SK-N-SH (cell line): ENCODE results near the gene PLEKHH1. TPM values are rescaled to one million over a fixed set of nuclear protein-coding genes. Genes with fewer than 3 reads are reported as not detected.

Source experiments
- CTCF ChIA-PET: fragments of 300-600, 350-600 bp; formaldehyde crosslinking; extraction: SDS; loops from one replicate; lab custom pipeline; 2021; lab: Yijun Ruan, JAX
- POLR2A ChIA-PET: fragments of 350-600 bp; sonication (Branson Sonifier 250); formaldehyde crosslinking; extraction: SDS; loops from one replicate; lab custom pipeline; 2020; ENCODE audit warnings: antibody characterized with exemption, inconsistent platforms; lab: Yijun Ruan, JAX
- DNase-seq: peaks from one replicate; pipeline ENCODE4 v3.0.0; 2012
- H2AFZ ChIP-seq: fragments of 200-600 bp; sonication (generic); 2 replicates; pipeline ENCODE4 v1.8.1; 2016; ENCODE audit warnings: antibody characterized with exemption, mild to moderate bottlenecking, low read depth
- H3F3A ChIP-seq: fragments of 200-600 bp; sonication (generic); replicated peaks from 2 replicates; pipeline ENCODE3; 2016; ENCODE audit warnings: antibody characterized with exemption, mild to moderate bottlenecking; ENCODE audit not compliant: insufficient read depth
- H3K27ac ChIP-seq, 2 experiments: fragments of 200-500 bp in 1 of 2; fragments of 200-600 bp in 1 of 2; sonication (Bioruptor generic) in 1 of 2; sonication (generic), shearing (Covaris generic) in 1 of 2; 2 replicates each; pipeline versions ENCODE4 v1.5.1 to v1.6.1; 2014 to 2016; ENCODE audit warnings: low read depth in 2 of 2, inconsistent platforms in 1 of 2, low read length in 1 of 2, mild to moderate bottlenecking in 1 of 2, mixed read lengths in 1 of 2
- H3K27me3 ChIP-seq: fragments of 200-600 bp; sonication (generic), shearing (Covaris generic); 2 replicates; pipeline ENCODE4 v1.6.1; 2016; ENCODE audit warnings: mixed run types; ENCODE audit not compliant: insufficient read depth
- H3K36me3 ChIP-seq, 2 experiments: fragments of 200-500 bp in 1 of 2; fragments of 200-600 bp in 1 of 2; sonication (Bioruptor generic) in 1 of 2; sonication (generic) in 1 of 2; replicated peaks in 1 of 2; 2 replicates each; pipeline versions ENCODE3 to v1.5.1; 2014 to 2016; ENCODE audit warnings: low read length in 1 of 2, mild to moderate bottlenecking in 1 of 2; ENCODE audit not compliant: insufficient read depth in 2 of 2, control insufficient read depth in 1 of 2
- H3K4me1 ChIP-seq, 2 experiments: fragments of 200-500 bp in 1 of 2; fragments of 200-600 bp in 1 of 2; sonication (Bioruptor generic) in 1 of 2; sonication (generic), shearing (Covaris generic) in 1 of 2; 2 replicates each; pipeline versions ENCODE4 v1.5.1 to v1.6.1; 2014 to 2016; ENCODE audit warnings: low read depth in 1 of 2, low read length in 1 of 2, mixed run types in 1 of 2; ENCODE audit not compliant: insufficient read depth in 2 of 2, control insufficient read depth in 1 of 2
- H3K4me2 ChIP-seq: fragments of 200-600 bp; sonication (generic), shearing (Covaris generic); 2 replicates; pipeline ENCODE4 v1.6.1; 2017; ENCODE audit warnings: mixed run types
- H3K4me3 ChIP-seq, 2 experiments: fragments of 200-500 bp in 1 of 2; fragments of 200-600 bp in 1 of 2; sonication (Bioruptor generic) in 1 of 2; sonication (generic), shearing (Covaris generic) in 1 of 2; 2 replicates each; pipeline versions ENCODE4 v1.5.1 to v1.8.1; 2014 to 2016; ENCODE audit warnings: low read depth in 2 of 2, inconsistent platforms in 1 of 2, low read length in 1 of 2, mild to moderate bottlenecking in 1 of 2, mixed read lengths in 1 of 2, moderate library complexity in 1 of 2
- H3K79me2 ChIP-seq: fragments of 200-600 bp; sonication (generic); 2 replicates; pipeline ENCODE4 v1.8.1; 2017; ENCODE audit warnings: mild to moderate bottlenecking; ENCODE audit not compliant: insufficient read depth
- H3K9ac ChIP-seq: fragments of 200-600 bp; sonication (generic); 2 replicates; pipeline ENCODE4 v1.6.1; 2017; ENCODE audit warnings: mixed run types
- H3K9me2 ChIP-seq: fragments of 200-600 bp; sonication (generic); 2 replicates; pipeline ENCODE4 v1.6.1; 2017; ENCODE audit warnings: mixed run types
- H3K9me3 ChIP-seq: fragments of 200-600 bp; sonication (generic); 2 replicates; pipeline ENCODE4 v1.6.1; 2017; ENCODE audit warnings: mixed run types, mild to moderate bottlenecking, moderate library complexity
- H4K20me1 ChIP-seq: fragments of 200-600 bp; sonication (generic); 2 replicates; pipeline ENCODE4 v1.6.1; 2017; ENCODE audit warnings: mild to moderate bottlenecking, mixed run types; ENCODE audit not compliant: insufficient read depth
- CTCF ChIP-seq: fragments of 200-600 bp; sonication (generic); IDR thresholded peaks from 2 replicates; pipeline ENCODE4 v1.6.1; 2017; ENCODE audit warnings: antibody characterized with exemption, mild to moderate bottlenecking, moderate library complexity
- MEF2A ChIP-seq: IDR thresholded peaks from 2 replicates; pipeline ENCODE4 v1.4.0; 2012; ENCODE audit warnings: low read depth, borderline replicate concordance
- NRF1 ChIP-seq: IDR thresholded peaks from 2 replicates; pipeline ENCODE4 v1.6.1; 2012; ENCODE audit warnings: low read depth, mild to moderate bottlenecking, low read length
- RAD21 ChIP-seq: IDR thresholded peaks from 2 replicates; pipeline ENCODE4 v1.6.1; 2012; ENCODE audit warnings: mild to moderate bottlenecking, low read length
- REST ChIP-seq: IDR thresholded peaks from 2 replicates; pipeline ENCODE4 v1.6.1; 2012; ENCODE audit warnings: mild to moderate bottlenecking, low read depth, low read length, moderate library complexity
- SMC3 ChIP-seq: IDR thresholded peaks from 2 replicates; pipeline ENCODE4 v1.6.1; 2012; ENCODE audit warnings: low read depth, low read length, improper control_type of control experiment
- TEAD4 ChIP-seq: IDR thresholded peaks from 2 replicates; pipeline ENCODE4 v1.4.0; 2012; ENCODE audit warnings: mild to moderate bottlenecking, borderline replicate concordance; ENCODE audit not compliant: insufficient read depth
- USF1 ChIP-seq: IDR thresholded peaks from 2 replicates; pipeline ENCODE4 v1.4.0; 2012; ENCODE audit warnings: low read depth, borderline replicate concordance
- ZBTB33 ChIP-seq: IDR thresholded peaks from 2 replicates; pipeline ENCODE4 v1.4.0; 2012; ENCODE audit warnings: low read depth, borderline replicate concordance
- WGBS: methylation state at CpG from one replicate; pipeline ENCODE4 v1.1.6; 2017; ENCODE audit warnings: low lambda C conversion rate; 5-methylcytosine and 5-hydroxymethylcytosine counted together
- polyA plus RNA-seq, 3 experiments: library from polyadenylated mRNA; depleted of rRNA; stranded (reverse); fragments of >200 nt; gene quantifications; 2 replicates each; pipeline ENCODE4 v1.2.3, GENCODE V29; 2012

PLEKHH1 gene
- polyA plus RNA-seq, 1 of the 3 experiments (the other 2 are of a cell fraction) = 1.6 TPM

GRCh38 chr14:67526181-67526580 lies 6.9 kb upstream of the PLEKHH1 start (continued):
- TF ChIP-seq ZBTB33 (no peak), NRF1 (no peak), TEAD4 (no peak), MEF2A (no peak), USF1 (no peak)

- peak; percentile 65 for DNase-seq
- no peaks in the 10 kb centered on the region for H3K79me2 ChIP-seq
- H3K36me3 ChIP-seq = no peaks in the 10 kb centered on the region
- H4K20me1 ChIP-seq = no peaks in the 10 kb centered on the region
- H3K9me2 ChIP-seq = no peaks in the 10 kb centered on the region
- peak; percentile 53 for TF ChIP-seq SMC3
- peak; percentile 72 for TF ChIP-seq RAD21
- TF ChIP-seq REST = no peak
- TF ChIP-seq CTCF = peak; percentile 86
- TF ChIP-seq, all 33 proteins: peak for 3
- H2AFZ ChIP-seq = peak overlapping the region; percentile 25; the same call in 1 of the 2 replicates
- H3K27me3 ChIP-seq = peaks cover 18% of the 10 kb centered on the region; the same call in 1 of the 2 replicates
- 80% methylated on average over 5 of the region's 8 CpGs for WGBS
- H3K27ac ChIP-seq = no peak overlapping the region
- no peaks in the 10 kb centered on the region; a peak in 1 of 4 replicates for H3K4me1 ChIP-seq
- no peak overlapping the region for H3K9ac ChIP-seq
- H3K4me2 ChIP-seq = no peak overlapping the region
- ChIA-PET POLR2A (no interaction called here), CTCF (interaction anchor here (0.6 to 5.8 kb wide), 62 partner anchors 10 to 331 kb away, joined by 3 to 237 read pairs (median 4); partner anchors contain the start of genes PIGH, PLEK2 and RDH12)
- no peaks in the 10 kb centered on the region for H3F3A ChIP-seq
- peak overlapping the region in 1 of 2 experiments; percentile 34; a peak in 1 of 4 replicates for H3K4me3 ChIP-seq
- H3K9me3 ChIP-seq = no peaks in the 10 kb centered on the region
Observed at GRCh38 chr14:67526676-67527459, 6.2 kb upstream of the PLEKHH1 start.
